Measurements from ENCODE around the gene SPHKAP.

SPHKAP gene

GRCh38 chr2:228140934-228141528 is 40.5 kb downstream of the SPHKAP start:
- Histone ChIP-seq H3K27ac (ENCODE audit: low read depth, low read length, severe bottlenecking) (no peak overlapping the region), H3K9me3 (ENCODE audit: control insufficient read depth, low read length) (no peaks in the 10 kb centered on the region), H3K36me3 (ENCODE audit: control insufficient read depth, insufficient read depth, low read length) (no peaks in the 10 kb centered on the region), H3K4me1 (ENCODE audit: control insufficient read depth, insufficient read depth, low read length, poor library complexity, severe bottlenecking) (no peaks in the 10 kb centered on the region), H3K4me3 (ENCODE audit: extremely low read depth, insufficient read depth, low read length, poor library complexity, severe bottlenecking) (no peak overlapping the region)
- WGBS, 2 experiments (ENCODE audit: insufficient coverage in 2 of 2) = 100% methylated on average over 2 of the region's 3 CpGs

DNA sequence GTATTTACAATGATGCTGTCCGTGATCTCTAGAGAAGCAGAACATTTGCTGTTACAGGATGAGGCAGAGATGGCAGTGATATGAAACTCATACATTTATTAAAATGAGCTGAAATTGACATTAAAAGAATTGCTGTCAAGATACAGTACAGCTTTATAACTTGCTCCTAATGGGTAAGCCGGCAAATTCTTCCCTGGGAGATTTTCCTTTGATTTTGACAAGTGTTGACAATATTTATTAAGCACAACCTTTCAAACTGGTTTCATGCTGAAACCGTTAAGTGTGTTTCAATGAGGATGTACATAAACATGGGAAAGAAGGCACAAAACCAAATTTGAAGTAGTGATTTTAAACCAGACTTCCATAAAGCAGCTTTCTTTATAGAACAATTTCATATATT is 45.5 kb downstream of the SPHKAP start:
- WGBS, 2 experiments (ENCODE audit: insufficient coverage in 2 of 2) = no CpG with 5 or more reads among the region's 3 CpGs
- no peaks in the 10 kb centered on the region for H3K9me3 ChIP-seq (ENCODE audit: control insufficient read depth, low read length)
- no peak overlapping the region for H3K27ac ChIP-seq (ENCODE audit: low read depth, low read length, severe bottlenecking)
- no peaks in the 10 kb centered on the region for H3K4me1 ChIP-seq (ENCODE audit: control insufficient read depth, insufficient read depth, low read length, poor library complexity, severe bottlenecking)
- H3K4me3 ChIP-seq (ENCODE audit: extremely low read depth, insufficient read depth, low read length, poor library complexity, severe bottlenecking) = no peak overlapping the region
- H3K36me3 ChIP-seq (ENCODE audit: control insufficient read depth, insufficient read depth, low read length) = no peaks in the 10 kb centered on the region

DNA sequence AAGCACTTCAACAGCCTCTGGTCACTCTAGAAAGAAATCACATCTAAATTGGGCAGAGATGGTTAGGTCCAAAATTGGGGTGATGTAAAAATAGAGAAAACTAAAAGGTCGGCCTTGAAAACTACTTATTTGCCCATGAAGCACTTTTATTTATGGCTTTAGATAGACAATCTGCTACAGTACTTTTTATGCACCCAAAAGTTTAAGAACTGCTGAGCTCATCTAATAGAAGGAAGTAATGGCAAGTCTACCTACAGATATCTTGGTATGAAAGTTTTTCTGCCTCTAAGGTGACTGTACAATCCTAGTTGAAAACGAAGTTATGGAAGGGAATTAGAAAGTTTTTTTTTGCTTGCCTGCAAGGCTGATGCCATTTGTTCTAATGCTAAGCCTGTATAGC is 46.2 kb downstream of the SPHKAP start:
- 100% methylated on average over 1 of the region's 2 CpGs; no CpG with 5 or more reads in 1 of the 2 experiments for WGBS, 2 experiments (ENCODE audit: insufficient coverage in 2 of 2)
- Histone ChIP-seq H3K4me1 (ENCODE audit: control insufficient read depth, insufficient read depth, low read length, poor library complexity, severe bottlenecking) (no peaks in the 10 kb centered on the region), H3K36me3 (ENCODE audit: control insufficient read depth, insufficient read depth, low read length) (no peaks in the 10 kb centered on the region), H3K4me3 (ENCODE audit: extremely low read depth, insufficient read depth, low read length, poor library complexity, severe bottlenecking) (no peak overlapping the region), H3K9me3 (ENCODE audit: control insufficient read depth, low read length) (no peaks in the 10 kb centered on the region), H3K27ac (ENCODE audit: low read depth, low read length, severe bottlenecking) (no peak overlapping the region)

DNA sequence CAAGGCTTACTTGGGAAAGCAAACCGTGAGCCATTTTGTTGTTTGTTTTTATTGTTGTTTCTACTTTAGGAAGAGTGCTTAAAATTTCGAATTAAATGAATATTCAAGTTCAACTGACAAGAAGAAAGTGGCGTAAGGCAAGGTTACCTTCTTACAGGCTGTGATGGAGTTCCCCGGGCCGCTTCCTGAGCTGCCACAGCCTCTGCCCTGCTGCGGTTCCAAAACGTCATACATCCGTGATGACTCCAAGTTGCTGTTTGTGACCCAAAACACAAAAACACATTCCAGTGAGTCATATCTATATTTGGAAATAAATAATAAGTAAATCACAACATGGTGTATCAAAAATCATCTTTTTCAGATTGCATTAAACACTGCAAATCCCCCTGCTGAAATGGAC is 49.7 kb downstream of the SPHKAP start:
- H3K9me3 ChIP-seq (ENCODE audit: control insufficient read depth, low read length) = no peaks in the 10 kb centered on the region
- H3K36me3 ChIP-seq (ENCODE audit: control insufficient read depth, insufficient read depth, low read length) = no peaks in the 10 kb centered on the region
- H3K4me3 ChIP-seq (ENCODE audit: extremely low read depth, insufficient read depth, low read length, poor library complexity, severe bottlenecking) = no peak overlapping the region
- no peak overlapping the region for H3K27ac ChIP-seq (ENCODE audit: low read depth, low read length, severe bottlenecking)
- H3K4me1 ChIP-seq (ENCODE audit: control insufficient read depth, insufficient read depth, low read length, poor library complexity, severe bottlenecking) = no peaks in the 10 kb centered on the region
- WGBS, 2 experiments (ENCODE audit: insufficient coverage in 2 of 2) = 84 to 100% methylated on average over 3 to 5 of the region's 8 CpGs

GRCh38 chr2:228126401-228126800 is 55.1 kb downstream of the SPHKAP start:
- Histone ChIP-seq H3K4me3 (ENCODE audit: extremely low read depth, insufficient read depth, low read length, poor library complexity, severe bottlenecking) (no peak overlapping the region), H3K4me1 (ENCODE audit: control insufficient read depth, insufficient read depth, low read length, poor library complexity, severe bottlenecking) (no peaks in the 10 kb centered on the region)

DNA sequence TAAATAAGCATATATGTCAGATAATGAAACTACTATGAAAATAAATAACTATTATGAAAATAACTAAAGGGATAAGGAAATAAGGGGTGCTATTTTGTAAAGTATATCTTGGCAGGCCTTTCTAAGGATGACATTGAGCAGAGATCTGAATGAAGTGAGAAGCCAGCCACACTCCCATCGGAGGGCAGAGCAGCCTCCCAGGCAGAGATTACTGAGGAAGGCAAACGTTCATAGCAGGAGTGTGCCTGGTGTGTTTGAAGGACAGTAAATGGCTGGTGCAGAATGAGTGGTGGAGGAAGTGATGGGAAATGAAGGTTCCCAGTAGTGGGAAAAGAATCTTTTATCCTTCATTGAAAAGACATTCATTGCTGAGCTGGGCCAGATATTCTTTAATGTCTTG is 62.5 kb downstream of the SPHKAP start:
- Histone ChIP-seq H3K9me3 (ENCODE audit: control insufficient read depth, low read length) (no peaks in the 10 kb centered on the region), H3K4me3 (ENCODE audit: extremely low read depth, insufficient read depth, low read length, poor library complexity, severe bottlenecking) (no peak overlapping the region), H3K4me1 (ENCODE audit: control insufficient read depth, insufficient read depth, low read length, poor library complexity, severe bottlenecking) (no peaks in the 10 kb centered on the region), H3K27ac (ENCODE audit: low read depth, low read length, severe bottlenecking) (no peak overlapping the region), H3K36me3 (ENCODE audit: control insufficient read depth, insufficient read depth, low read length) (no peaks in the 10 kb centered on the region)
- 60 to 80% methylated on average over 1 of the region's 2 CpGs for whole genome bisulfite sequencing, 2 experiments (ENCODE audit: insufficient coverage in 2 of 2)

More at GRCh38 chr2:228126401-228126800, 55.1 kb downstream of the SPHKAP start:
- Histone ChIP-seq H3K36me3 (ENCODE audit: control insufficient read depth, insufficient read depth, low read length) (no peaks in the 10 kb centered on the region), H3K9me3 (ENCODE audit: control insufficient read depth, low read length) (no peaks in the 10 kb centered on the region), H3K27ac (ENCODE audit: low read depth, low read length, severe bottlenecking) (no peak overlapping the region)
- no CpG with 5 or more reads among the region's 1 CpG for WGBS, 2 experiments (ENCODE audit: insufficient coverage in 2 of 2)

DNA sequence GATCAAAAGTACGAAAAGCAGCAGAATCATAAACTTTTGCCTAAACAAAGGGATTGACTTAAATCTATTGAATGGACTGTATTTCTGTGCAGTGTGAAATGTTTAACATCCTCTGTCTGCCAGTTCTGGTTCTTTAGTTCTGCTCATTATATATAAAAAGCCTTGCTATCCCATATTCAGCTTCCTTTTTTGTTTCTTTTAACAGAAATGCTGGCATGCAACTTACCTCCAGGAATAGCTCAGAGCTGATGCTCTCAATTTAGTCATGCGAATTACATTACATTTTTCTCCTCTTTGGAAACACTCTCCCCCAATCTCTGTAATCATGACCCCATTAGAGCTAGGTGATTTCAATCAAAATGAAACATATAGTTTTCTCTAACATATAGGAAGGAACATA is 73.6 kb downstream of the SPHKAP start:
- H3K4me1 ChIP-seq (ENCODE audit: control insufficient read depth, insufficient read depth, low read length, poor library complexity, severe bottlenecking) = no peaks in the 10 kb centered on the region
- no peaks in the 10 kb centered on the region for H3K36me3 ChIP-seq (ENCODE audit: control insufficient read depth, insufficient read depth, low read length)
- no peak overlapping the region for H3K27ac ChIP-seq (ENCODE audit: low read depth, low read length, severe bottlenecking)
- no peaks in the 10 kb centered on the region for H3K9me3 ChIP-seq (ENCODE audit: control insufficient read depth, low read length)
- H3K4me3 ChIP-seq (ENCODE audit: extremely low read depth, insufficient read depth, low read length, poor library complexity, severe bottlenecking) = no peak overlapping the region
- 100% methylated on average over 1 to 2 of the region's 2 CpGs for WGBS, 2 experiments (ENCODE audit: insufficient coverage in 2 of 2)

GRCh38 chr2:228105526-228106250 is 75.8 kb downstream of the SPHKAP start:
- Histone ChIP-seq H3K9me3 (ENCODE audit: control insufficient read depth, low read length) (no peaks in the 10 kb centered on the region), H3K4me3 (ENCODE audit: extremely low read depth, insufficient read depth, low read length, poor library complexity, severe bottlenecking) (no peak overlapping the region), H3K4me1 (ENCODE audit: control insufficient read depth, insufficient read depth, low read length, poor library complexity, severe bottlenecking) (no peaks in the 10 kb centered on the region), H3K36me3 (ENCODE audit: control insufficient read depth, insufficient read depth, low read length) (no peaks in the 10 kb centered on the region), H3K27ac (ENCODE audit: low read depth, low read length, severe bottlenecking) (no peak overlapping the region)
- WGBS, 2 experiments (ENCODE audit: insufficient coverage in 2 of 2) = 89 to 90% methylated on average over 1 to 8 of the region's 8 CpGs

DNA sequence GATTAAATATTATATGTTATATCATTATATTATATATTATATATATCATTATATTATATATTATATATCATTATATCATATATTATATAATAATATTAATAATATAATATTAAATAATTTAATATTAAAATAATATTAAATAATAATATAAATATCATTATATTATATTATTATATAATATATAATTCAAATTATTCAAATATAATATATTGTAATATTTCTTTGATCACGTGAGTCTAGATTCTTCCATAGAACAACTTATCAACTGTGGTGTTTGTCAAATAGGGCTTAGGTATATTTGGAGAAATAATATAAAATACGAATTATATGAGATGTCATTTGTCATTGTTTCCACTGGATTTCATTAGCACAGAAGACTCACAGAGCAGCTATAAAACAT is 77.3 kb downstream of the SPHKAP start:
- no CpG with 5 or more reads among the region's 2 CpGs for WGBS, 2 experiments (ENCODE audit: insufficient coverage in 2 of 2)
- H3K36me3 ChIP-seq (ENCODE audit: control insufficient read depth, insufficient read depth, low read length) = no peaks in the 10 kb centered on the region

GRCh38 chr2:228103379-228103778 is 78.1 kb downstream of the SPHKAP start:
- Histone ChIP-seq H3K9me3 (ENCODE audit: control insufficient read depth, low read length) (no peaks in the 10 kb centered on the region), H3K4me1 (ENCODE audit: control insufficient read depth, insufficient read depth, low read length, poor library complexity, severe bottlenecking) (no peaks in the 10 kb centered on the region), H3K27ac (ENCODE audit: low read depth, low read length, severe bottlenecking) (no peak overlapping the region), H3K4me3 (ENCODE audit: extremely low read depth, insufficient read depth, low read length, poor library complexity, severe bottlenecking) (no peak overlapping the region), H3K36me3 (ENCODE audit: control insufficient read depth, insufficient read depth, low read length) (no peaks in the 10 kb centered on the region)
- WGBS, 2 experiments (ENCODE audit: insufficient coverage in 2 of 2) = 67 to 79% methylated on average over 2 to 3 of the region's 5 CpGs

More for the DNA sequence above, 77.3 kb downstream of the SPHKAP start:
- no peaks in the 10 kb centered on the region for H3K9me3 ChIP-seq (ENCODE audit: control insufficient read depth, low read length)
- H3K4me3 ChIP-seq (ENCODE audit: extremely low read depth, insufficient read depth, low read length, poor library complexity, severe bottlenecking) = no peak overlapping the region
- H3K4me1 ChIP-seq (ENCODE audit: control insufficient read depth, insufficient read depth, low read length, poor library complexity, severe bottlenecking) = no peaks in the 10 kb centered on the region
- H3K27ac ChIP-seq (ENCODE audit: low read depth, low read length, severe bottlenecking) = no peak overlapping the region

DNA sequence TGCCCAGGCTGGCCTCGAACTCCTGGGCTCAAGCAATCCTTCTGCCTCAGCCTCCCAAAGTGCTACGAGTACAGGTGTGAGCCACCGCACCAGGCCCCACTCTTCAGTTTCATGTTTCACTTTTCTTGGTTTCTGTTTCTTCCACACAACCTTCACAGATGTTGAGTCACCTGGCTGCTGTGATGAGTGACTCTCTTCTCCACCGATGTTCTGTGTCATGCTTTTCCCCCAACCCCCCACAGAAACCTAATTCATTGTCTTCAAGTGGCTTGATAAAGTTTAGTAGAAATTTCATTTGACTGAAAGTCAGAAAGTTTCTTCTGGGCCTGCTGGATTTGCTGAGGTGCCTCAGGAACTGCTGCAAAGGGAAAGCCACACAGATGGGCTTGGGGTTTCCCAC is 78.5 kb downstream of the SPHKAP start:
- Histone ChIP-seq H3K9me3 (ENCODE audit: control insufficient read depth, low read length) (no peaks in the 10 kb centered on the region), H3K27ac (ENCODE audit: low read depth, low read length, severe bottlenecking) (no peak overlapping the region), H3K4me1 (ENCODE audit: control insufficient read depth, insufficient read depth, low read length, poor library complexity, severe bottlenecking) (no peaks in the 10 kb centered on the region), H3K36me3 (ENCODE audit: control insufficient read depth, insufficient read depth, low read length) (no peaks in the 10 kb centered on the region), H3K4me3 (ENCODE audit: extremely low read depth, insufficient read depth, low read length, poor library complexity, severe bottlenecking) (no peak overlapping the region)
- 90 to 93% methylated on average over 3 of the region's 4 CpGs for WGBS, 2 experiments (ENCODE audit: insufficient coverage in 2 of 2)
